Right atrium auricular region (tissue), 2 donors: Measurements from ENCODE around the gene AHCYL1. TPM values are rescaled to one million over a fixed set of nuclear protein-coding genes. Genes with fewer than 3 reads are reported as not detected.

Experiments used
- DNase-seq: peaks from one replicate; pipeline ENCODE4 v3.0.0-alpha.2; 2019; ENCODE audit warnings: low spot score
- H3K27ac ChIP-seq, 2 donors: fragments of 200-600 bp; sonication (generic); 1 replicate in 1 of 2; 2 replicates in 1 of 2; pipeline ENCODE4 v1.5.1; 2016 to 2019
- H3K27me3 ChIP-seq, 2 donors: fragments of 200-600 bp; sonication (generic); one replicate each; pipeline versions ENCODE4 v1.5.1 to v1.6.0; 2017 to 2019
- H3K36me3 ChIP-seq: fragments of 200-600 bp; sonication (generic); one replicate; pipeline ENCODE4 v1.5.1; 2016
- H3K4me1 ChIP-seq, 2 donors: fragments of 200-600 bp; sonication (generic); one replicate each; pipeline versions ENCODE4 v1.5.1 to v1.6.0; 2017 to 2019
- H3K4me3 ChIP-seq, 2 donors: fragments of 200-600 bp; sonication (generic); 1 replicate in 1 of 2; 2 replicates in 1 of 2; pipeline ENCODE4 v1.5.1; 2017 to 2019; ENCODE audit warnings: mild to moderate bottlenecking in 1 of 2, moderate library complexity in 1 of 2
- H3K9me3 ChIP-seq, 2 donors: fragments of 200-600 bp; sonication (generic); one replicate each; pipeline ENCODE4 v1.5.1; 2019
- total RNA-seq, 2 donors: library from RNA; depleted of rRNA; stranded (reverse); fragments of >200 nt; gene quantifications; one replicate each; pipeline ENCODE4 v1.1.0, GENCODE V29; 2016
- TF ChIP-seq, protein P1 (sequence below), 2 donors: fragments of 200-600 bp; sonication (generic); IDR thresholded peaks; one replicate each; pipeline ENCODE4 v1.5.1; 2019; ENCODE audit warnings: antibody characterized with exemption in 2 of 2

Gene AHCYL1
- total RNA-seq, 2 donors from 2014 or later = 28.7 to 36.9 TPM

DNA sequence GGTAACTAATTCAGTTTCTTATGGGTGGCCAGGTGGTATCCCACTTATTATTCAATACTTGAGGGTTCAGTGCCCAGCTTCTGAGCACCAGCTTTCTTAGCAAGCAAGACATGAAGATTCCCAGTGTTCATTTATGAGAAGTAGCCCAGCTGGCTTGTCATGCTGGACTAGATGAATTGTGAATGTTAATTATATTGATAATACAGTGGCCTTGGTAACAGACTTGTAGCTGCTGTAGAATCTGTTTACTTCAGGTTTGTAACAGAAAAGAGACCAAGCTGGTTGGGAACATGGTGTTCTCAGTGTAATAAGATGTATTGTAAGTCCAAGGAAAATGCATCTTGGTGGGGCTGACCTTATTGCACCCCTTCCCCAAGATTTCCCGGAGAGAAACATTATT, 10.1 kb downstream of the AHCYL1 start:
- no peak overlapping the region for H3K4me3 ChIP-seq
- H3K27ac ChIP-seq = no peak overlapping the region
- TF ChIP-seq, protein P1, sequence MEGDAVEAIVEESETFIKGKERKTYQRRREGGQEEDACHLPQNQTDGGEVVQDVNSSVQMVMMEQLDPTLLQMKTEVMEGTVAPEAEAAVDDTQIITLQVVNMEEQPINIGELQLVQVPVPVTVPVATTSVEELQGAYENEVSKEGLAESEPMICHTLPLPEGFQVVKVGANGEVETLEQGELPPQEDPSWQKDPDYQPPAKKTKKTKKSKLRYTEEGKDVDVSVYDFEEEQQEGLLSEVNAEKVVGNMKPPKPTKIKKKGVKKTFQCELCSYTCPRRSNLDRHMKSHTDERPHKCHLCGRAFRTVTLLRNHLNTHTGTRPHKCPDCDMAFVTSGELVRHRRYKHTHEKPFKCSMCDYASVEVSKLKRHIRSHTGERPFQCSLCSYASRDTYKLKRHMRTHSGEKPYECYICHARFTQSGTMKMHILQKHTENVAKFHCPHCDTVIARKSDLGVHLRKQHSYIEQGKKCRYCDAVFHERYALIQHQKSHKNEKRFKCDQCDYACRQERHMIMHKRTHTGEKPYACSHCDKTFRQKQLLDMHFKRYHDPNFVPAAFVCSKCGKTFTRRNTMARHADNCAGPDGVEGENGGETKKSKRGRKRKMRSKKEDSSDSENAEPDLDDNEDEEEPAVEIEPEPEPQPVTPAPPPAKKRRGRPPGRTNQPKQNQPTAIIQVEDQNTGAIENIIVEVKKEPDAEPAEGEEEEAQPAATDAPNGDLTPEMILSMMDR (IDR thresholded peaks at IDR 0.05) = no peak
- DNase-seq = no peak
- no peaks in the 10 kb centered on the region for H3K36me3 ChIP-seq
- peaks cover 0 to 55% of the 10 kb centered on the region in 2 donors for H3K4me1 ChIP-seq
- no peaks in the 10 kb centered on the region for H3K9me3 ChIP-seq
- no peaks in the 10 kb centered on the region for H3K27me3 ChIP-seq

DNA sequence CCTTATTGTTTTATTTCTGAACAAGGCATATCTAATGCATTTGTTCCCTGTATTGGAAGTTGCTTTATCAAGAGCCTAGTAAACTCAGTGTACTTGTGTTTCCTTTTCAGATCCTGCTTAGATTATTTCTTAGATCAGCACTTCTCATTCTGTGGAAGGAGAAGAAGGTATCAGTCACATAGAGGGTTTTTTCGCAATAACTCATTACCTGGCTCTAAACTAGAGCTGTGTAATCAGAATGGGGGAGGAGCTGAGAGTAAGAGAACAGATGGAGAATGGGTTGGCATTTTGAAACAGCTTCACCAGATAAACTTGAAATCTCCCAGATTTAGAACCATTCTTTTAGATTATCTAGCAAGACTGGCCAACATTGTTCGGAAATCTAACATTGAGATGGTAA, 11.0 kb downstream of the AHCYL1 start:
- Histone ChIP-seq H3K27me3 (no peaks in the 10 kb centered on the region), H3K9me3 (no peaks in the 10 kb centered on the region), H3K36me3 (no peaks in the 10 kb centered on the region), H3K4me3 (no peak overlapping the region), H3K4me1 (peaks cover 0 to 46% of the 10 kb centered on the region in 2 donors), H3K27ac (no peak overlapping the region)
- DNase-seq = no peak
- TF ChIP-seq, protein P1 (IDR thresholded peaks at IDR 0.05) = no peak

DNA sequence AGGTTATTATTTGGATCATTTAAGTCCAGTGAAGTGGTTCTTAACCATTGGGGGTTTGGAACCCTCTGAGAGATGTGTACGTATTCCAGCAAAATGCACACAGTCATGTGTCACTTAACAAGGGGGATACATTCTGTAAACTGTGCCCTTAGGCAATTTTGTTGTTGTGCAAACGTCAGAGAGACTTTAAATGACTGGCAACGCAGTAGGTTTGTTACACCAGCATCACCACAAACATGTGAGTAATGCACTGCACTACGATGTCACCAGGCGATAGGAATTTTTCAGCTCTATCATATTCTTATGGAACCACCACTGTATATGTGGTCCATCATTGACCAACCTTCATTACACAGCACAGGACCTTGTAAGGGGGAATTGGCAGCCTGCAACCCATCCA, 11.9 kb downstream of the AHCYL1 start:
- TF ChIP-seq, protein P1 (IDR thresholded peaks at IDR 0.05) = no peak
- Histone ChIP-seq H3K36me3 (no peaks in the 10 kb centered on the region), H3K27ac (no peak overlapping the region), H3K4me3 (no peak overlapping the region), H3K9me3 (no peaks in the 10 kb centered on the region), H3K4me1 (peaks cover 0 to 37% of the 10 kb centered on the region in 2 donors), H3K27me3 (no peaks in the 10 kb centered on the region)
- no peak for DNase-seq

DNA sequence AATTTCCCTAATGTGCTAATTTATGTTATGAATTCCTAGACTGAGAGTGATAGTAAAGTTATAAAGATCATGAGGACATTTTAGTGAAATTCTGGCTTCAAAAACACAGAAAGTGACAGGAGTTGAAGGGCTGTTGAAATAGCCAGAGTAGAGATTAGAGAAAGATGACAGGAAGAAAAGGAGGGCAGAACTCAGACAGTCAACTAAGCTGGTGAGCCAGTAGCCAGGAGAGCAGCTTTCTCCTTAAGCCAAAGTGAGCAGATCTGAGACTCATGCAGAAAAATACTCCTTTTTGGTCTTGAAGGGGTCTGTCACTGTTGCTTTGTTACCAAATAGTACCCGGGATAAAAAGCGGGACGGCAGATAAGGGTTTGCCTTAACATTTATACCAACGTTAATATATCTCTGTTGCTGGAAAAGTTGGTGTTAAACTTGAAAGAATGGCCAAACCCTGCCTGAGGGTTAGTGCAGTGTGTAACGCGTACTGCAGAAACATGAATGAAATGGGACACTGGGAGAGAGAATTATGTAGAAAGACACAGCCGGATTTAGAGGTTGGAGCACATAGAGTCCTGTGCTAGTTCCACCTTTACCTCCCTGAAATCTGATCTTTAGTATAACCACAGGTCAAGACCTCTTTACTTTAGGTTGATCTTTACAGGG, 12.8 kb downstream of the AHCYL1 start:
- Histone ChIP-seq H3K27me3 (no peaks in the 10 kb centered on the region), H3K27ac (no peak overlapping the region), H3K9me3 (no peaks in the 10 kb centered on the region), H3K36me3 (no peaks in the 10 kb centered on the region), H3K4me3 (no peak overlapping the region), H3K4me1 (peaks cover 0 to 35% of the 10 kb centered on the region in 2 donors)
- DNase-seq = no peak
- TF ChIP-seq, protein P1 (IDR thresholded peaks at IDR 0.05) = no peak

DNA sequence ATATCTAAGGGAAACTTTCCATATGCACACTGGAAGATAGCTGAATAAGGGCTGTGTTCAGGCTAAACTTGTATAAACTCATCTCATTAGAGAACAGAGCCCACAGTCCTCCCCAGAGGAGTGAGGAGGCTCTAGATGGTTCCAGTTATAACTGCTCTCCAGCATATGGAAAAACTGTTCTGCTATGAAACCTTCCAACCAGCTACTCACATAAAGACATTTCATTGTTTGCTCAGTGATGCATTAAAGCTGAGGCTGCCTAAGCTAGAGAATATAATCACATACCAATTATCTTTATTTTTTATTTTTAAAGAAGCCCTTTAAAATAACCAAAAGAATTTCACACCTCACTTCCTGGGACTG, 13.3 kb downstream of the AHCYL1 start:
- Histone ChIP-seq H3K27ac (no peak overlapping the region), H3K27me3 (no peaks in the 10 kb centered on the region), H3K36me3 (no peaks in the 10 kb centered on the region), H3K4me1 (peaks cover 0 to 37% of the 10 kb centered on the region in 2 donors), H3K9me3 (no peaks in the 10 kb centered on the region), H3K4me3 (no peak overlapping the region)
- TF ChIP-seq, protein P1 (IDR thresholded peaks at IDR 0.05) = no peak
- no peak for DNase-seq

DNA sequence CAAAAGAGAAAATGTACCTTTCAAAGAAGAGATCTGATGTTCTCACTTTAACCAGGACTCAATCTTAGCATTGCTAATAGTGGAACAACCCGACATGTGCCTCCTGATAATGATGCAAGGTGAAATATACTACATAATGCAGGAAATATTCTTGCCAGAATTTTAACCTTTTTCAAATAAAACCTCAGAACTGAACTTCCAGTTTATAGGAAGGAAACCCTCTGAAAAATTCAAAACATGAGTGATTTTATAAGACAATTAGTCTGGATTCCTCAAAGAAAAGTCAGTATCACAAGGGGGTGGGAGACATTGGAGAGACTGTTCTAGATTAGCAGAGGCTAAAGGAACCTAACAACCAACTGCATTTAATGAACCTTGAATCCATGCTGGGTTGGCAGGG, 18.1 kb downstream of the AHCYL1 start:
- Histone ChIP-seq H3K36me3 (no peaks in the 10 kb centered on the region), H3K27ac (no peak overlapping the region), H3K4me3 (no peak overlapping the region), H3K9me3 (no peaks in the 10 kb centered on the region), H3K27me3 (no peaks in the 10 kb centered on the region), H3K4me1 (peaks cover 0 to 51% of the 10 kb centered on the region in 2 donors)
- no peak for DNase-seq
- TF ChIP-seq, protein P1 (IDR thresholded peaks at IDR 0.05) = no peak
